ENCODE data around the gene CTBP1.
A peak's percentile ranks its signal among the peaks of the same experiment; 100 is the strongest.

The CTBP1 gene

DNA sequence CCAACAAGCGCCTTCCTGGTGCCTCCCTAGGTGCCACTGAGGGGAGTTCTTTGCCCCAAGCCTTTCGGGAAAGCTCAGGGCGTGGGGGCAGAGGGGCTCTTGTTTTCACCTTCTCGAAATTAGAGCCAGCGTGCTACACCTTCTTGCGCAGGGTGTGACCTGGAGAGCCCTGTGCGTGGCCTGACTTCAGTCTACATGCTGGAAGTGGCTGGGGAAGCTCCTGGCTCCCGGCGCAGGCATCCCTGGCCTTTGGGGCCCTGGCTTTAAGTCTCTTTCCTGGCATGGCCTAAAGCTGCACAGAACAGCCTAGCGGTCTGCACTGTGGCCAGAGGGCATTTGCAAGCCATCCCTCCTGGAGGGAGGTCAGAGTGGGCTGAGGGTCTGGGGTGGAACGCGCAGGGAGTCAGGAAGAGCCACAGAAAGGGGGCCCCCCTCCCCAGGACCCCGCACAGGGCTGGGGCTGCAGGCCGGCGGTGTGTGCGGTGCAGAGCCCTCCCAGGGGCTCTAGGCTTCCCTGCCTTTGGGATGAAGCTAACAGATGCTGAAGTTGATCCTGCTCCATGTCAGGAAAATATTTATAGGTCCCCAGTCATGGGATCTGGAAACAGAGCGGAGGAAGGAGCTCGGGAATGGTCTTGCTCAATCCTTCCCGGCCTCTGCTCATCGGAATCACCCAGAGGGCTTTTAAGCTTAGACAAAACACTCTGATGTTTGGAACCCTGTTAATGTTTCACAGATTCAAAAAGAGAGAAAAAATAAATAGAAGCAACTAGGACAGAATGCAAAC lies 75.8 kb downstream of the CTBP1 start:
- no peaks in the 10 kb centered on the region for H3K36me3 Mint-ChIP-seq (ENCODE audit: low read depth)
- H3K9me3 Mint-ChIP-seq = no peaks in the 10 kb centered on the region
- peak overlapping the region; percentile 49 to 70 (median 50) for H3K4me3 Mint-ChIP-seq
- TF ChIP-seq, protein P1, sequence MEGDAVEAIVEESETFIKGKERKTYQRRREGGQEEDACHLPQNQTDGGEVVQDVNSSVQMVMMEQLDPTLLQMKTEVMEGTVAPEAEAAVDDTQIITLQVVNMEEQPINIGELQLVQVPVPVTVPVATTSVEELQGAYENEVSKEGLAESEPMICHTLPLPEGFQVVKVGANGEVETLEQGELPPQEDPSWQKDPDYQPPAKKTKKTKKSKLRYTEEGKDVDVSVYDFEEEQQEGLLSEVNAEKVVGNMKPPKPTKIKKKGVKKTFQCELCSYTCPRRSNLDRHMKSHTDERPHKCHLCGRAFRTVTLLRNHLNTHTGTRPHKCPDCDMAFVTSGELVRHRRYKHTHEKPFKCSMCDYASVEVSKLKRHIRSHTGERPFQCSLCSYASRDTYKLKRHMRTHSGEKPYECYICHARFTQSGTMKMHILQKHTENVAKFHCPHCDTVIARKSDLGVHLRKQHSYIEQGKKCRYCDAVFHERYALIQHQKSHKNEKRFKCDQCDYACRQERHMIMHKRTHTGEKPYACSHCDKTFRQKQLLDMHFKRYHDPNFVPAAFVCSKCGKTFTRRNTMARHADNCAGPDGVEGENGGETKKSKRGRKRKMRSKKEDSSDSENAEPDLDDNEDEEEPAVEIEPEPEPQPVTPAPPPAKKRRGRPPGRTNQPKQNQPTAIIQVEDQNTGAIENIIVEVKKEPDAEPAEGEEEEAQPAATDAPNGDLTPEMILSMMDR (IDR thresholded peaks at IDR 0.05; ENCODE audit: unreplicated experiment in 3 of 3) = no peak
- H3K27me3 Mint-ChIP-seq (ENCODE audit: low read depth) = peaks cover 49% of the 10 kb centered on the region
- H3K27ac Mint-ChIP-seq = peak overlapping the region; percentile 27 to 91 (median 86)
- peaks cover 16% of the 10 kb centered on the region for H3K4me1 Mint-ChIP-seq

DNA sequence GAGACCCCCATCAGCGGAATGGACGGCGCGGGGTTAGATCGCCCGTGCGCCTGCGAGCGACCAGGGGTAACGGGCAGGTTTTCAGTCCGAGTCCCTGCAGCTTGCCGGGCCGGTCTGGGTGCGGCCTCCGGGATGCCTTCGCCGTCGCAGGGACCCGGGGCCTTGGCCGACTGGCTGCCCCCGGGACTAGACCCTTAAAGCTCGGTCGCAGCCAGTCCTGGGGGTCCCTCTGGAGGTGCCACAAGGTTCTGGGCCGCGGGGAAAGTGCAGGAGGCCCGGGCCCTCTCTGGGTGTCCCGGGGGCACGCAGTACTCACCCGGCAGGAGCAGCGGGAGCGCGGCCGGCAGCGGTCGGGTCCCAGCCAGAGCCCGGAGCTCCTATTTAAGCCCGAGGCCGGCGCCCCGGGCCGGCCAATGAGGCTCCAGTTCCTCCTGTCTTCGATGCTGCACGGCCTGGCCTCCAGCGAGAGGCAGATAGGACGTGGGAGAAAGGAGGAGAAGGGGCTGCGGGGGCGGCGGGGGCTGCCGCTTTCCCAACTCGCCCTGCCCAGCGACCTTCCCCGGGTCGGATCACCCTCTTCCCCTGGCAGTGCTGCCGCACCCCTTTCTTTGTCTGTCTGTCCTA lies 76.6 kb downstream of the CTBP1 start, which contains the start of gene SPON2:
TSS of gene SPON2 (minus strand) at position 356 of the 624 bp plus-strand sequence.
- no peaks in the 10 kb centered on the region for H3K9me3 Mint-ChIP-seq
- peaks cover 56% of the 10 kb centered on the region for H3K27me3 Mint-ChIP-seq (ENCODE audit: low read depth)
- peaks cover 16% of the 10 kb centered on the region for H3K4me1 Mint-ChIP-seq
- TF ChIP-seq, protein P1 (IDR thresholded peaks at IDR 0.05; ENCODE audit: unreplicated experiment in 3 of 3) = no peak
- H3K27ac Mint-ChIP-seq = peak within 1 kb of the TSS; percentile 27 to 91 (median 86)
- H3K4me3 Mint-ChIP-seq = peak within 1 kb of the TSS; percentile 65 to 80 (median 75)
- H3K36me3 Mint-ChIP-seq (ENCODE audit: low read depth) = no peaks in the 10 kb centered on the region

DNA sequence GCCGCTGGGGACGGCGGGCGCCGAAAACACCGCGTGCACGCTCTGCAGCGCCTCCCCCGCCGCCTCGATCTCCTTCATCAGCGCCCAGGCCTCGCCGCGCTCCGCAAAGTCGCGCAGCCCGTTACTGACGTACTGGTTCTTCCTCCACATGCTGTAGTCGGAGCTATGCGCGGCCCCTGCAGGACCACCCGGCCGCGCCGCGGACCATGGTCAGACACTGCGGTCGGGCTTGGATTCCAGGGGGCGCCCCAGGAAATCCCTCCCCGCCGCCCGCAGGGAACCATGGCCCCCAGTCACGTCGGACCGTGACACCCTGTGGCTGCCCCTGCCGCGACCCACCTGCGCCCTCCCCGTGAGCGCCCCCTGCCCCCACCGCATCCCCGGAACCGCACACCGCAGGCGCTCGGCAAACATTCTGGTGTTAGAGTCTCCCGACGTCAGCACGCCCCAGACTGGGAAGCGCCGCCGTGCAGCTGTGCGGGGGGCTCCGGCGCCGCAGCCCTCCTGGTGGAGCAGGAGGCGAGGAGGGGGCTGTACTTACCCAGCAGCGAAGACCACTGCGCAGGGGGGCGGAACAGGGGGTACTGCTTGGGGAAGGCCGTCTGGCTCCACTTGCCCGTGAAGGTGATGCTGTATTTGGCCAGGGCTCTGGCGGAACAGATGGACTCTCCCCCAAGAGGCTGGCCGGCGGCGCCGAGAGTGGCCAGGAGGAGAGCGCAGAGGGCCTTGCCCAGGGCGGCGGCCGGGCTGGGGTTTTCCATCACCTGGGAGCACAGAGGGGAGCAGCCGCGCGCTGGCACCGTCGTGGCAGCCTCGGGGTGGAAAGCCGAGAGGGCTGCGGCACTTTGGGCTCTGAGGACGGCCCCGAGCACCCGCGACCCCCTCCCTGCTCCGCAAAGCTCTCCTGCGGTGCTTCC lies 77.4 kb downstream of the CTBP1 start:
- no peaks in the 10 kb centered on the region for H3K36me3 Mint-ChIP-seq (ENCODE audit: low read depth)
- H3K4me3 Mint-ChIP-seq = peak overlapping the region; percentile 65 to 80 (median 75)
- no peak overlapping the region for H3K27ac Mint-ChIP-seq
- H3K4me1 Mint-ChIP-seq = peaks cover 19% of the 10 kb centered on the region
- H3K27me3 Mint-ChIP-seq (ENCODE audit: low read depth) = peaks cover 58% of the 10 kb centered on the region
- H3K9me3 Mint-ChIP-seq = no peaks in the 10 kb centered on the region
- TF ChIP-seq, protein P1 (IDR thresholded peaks at IDR 0.05; ENCODE audit: unreplicated experiment in 3 of 3) = peak in 1 of 3 experiments; percentile 18

DNA sequence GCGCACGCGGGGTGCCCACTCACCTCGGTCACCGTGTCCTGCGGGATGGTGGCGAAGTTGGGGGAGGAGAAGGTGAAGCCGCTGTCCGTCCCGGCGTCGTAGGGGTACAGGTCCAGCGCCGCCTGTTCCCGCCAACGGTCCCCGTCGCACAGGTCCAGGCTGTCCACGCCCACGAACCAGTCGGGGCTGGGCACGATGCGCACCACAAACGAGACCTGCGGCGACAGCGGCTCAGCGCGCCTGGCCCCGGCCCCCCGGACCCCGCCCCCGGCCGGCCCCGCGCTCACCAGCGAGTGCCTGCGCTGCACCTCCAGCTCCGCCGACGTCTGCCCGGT lies 78.0 kb downstream of the CTBP1 start:
- Mint-ChIP-seq H3K4me3 (peak overlapping the region in 1 of 3 experiments; percentile 75), H3K27ac (no peak overlapping the region), H3K36me3 (ENCODE audit: low read depth) (no peaks in the 10 kb centered on the region), H3K4me1 (peaks cover 14% of the 10 kb centered on the region), H3K27me3 (ENCODE audit: low read depth) (peaks cover 55% of the 10 kb centered on the region), H3K9me3 (no peaks in the 10 kb centered on the region)
- TF ChIP-seq, protein P1 (IDR thresholded peaks at IDR 0.05; ENCODE audit: unreplicated experiment in 3 of 3) = no peak

DNA sequence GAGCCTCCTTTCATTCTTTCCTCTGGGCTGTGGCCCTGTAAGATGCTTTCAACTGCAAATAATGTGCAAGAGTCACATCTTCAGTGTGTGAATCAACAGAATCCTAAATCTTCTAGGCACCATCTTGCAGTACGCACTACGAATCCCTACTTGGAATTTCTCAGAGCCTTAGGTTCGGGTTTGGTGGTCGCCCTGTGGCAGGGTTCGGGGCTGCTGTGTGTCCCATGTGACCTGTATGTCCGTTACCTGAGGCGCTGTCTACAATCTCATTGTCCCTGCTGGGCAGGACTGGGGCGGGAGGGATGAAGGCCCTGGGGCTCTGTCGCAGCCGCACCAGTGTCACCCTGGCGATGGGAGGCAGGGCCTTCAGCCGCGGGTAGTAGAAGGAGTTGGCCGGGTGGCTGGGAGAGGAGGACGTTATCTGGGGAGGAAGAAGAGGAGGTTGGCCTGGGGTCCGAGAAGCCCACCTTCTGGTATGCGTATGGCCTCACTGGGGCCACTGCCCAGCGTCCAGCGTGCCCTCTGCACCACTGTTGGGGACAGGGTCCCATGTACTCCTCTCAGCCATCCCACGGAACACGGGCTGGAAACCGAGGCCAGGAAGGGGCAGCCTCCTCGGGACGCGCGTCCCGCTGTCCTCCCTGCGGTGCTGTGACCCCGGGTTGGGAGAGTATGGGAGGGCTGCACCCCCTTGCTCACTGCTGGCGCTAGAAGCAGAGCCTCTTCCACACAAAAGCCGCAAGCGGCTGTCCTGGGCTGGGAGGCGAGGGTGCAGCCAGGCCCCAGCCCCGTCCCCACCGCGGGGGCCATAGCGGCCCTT lies 78.6 kb downstream of the CTBP1 start:
- Mint-ChIP-seq H3K27ac (no peak overlapping the region), H3K27me3 (ENCODE audit: low read depth) (peaks cover 56% of the 10 kb centered on the region), H3K4me1 (peaks cover 14% of the 10 kb centered on the region), H3K36me3 (ENCODE audit: low read depth) (no peaks in the 10 kb centered on the region), H3K9me3 (no peaks in the 10 kb centered on the region), H3K4me3 (peak overlapping the region; percentile 27 to 58 (median 51))
- TF ChIP-seq, protein P1 (IDR thresholded peaks at IDR 0.05; ENCODE audit: unreplicated experiment in 3 of 3) = no peak
